ENCODE results near the gene PSORS1C2.

GRCh38 chr6:31129130-31129529 lies 9.7 kb downstream of the PSORS1C2 start:
- TF ChIP-seq CTCF (conservative IDR thresholded peaks at IDR 0.05) (no peak), EZH2 (IDR thresholded peaks at IDR 0.05; ENCODE audit: low read depth) (no peak)

All from PC-9 (cell line).